BLaER1 (cell line): ENCODE data around the gene NPHP1.

Experiments
- H3K27ac ChIP-seq: shearing (Covaris generic); formaldehyde crosslinking; 2 replicates; pipeline ENCODE4 v1.8.1; 2022
- H3K27me3 ChIP-seq: shearing (Covaris generic); formaldehyde crosslinking; 2 replicates; pipeline ENCODE4 v1.8.1; 2022
- H3K36me3 ChIP-seq: shearing (Covaris generic); formaldehyde crosslinking; 2 replicates; pipeline ENCODE4 v1.8.1; 2022
- H3K4me1 ChIP-seq: shearing (Covaris generic); formaldehyde crosslinking; 2 replicates; pipeline ENCODE4 v1.8.1; 2022
- H3K4me2 ChIP-seq: shearing (Covaris generic); formaldehyde crosslinking; 2 replicates; pipeline ENCODE4 v1.8.1; 2022
- H3K4me3 ChIP-seq: shearing (Covaris generic); formaldehyde crosslinking; 2 replicates; pipeline ENCODE4 v1.8.1; 2022
- H3K9ac ChIP-seq: shearing (Covaris generic); formaldehyde crosslinking; 2 replicates; pipeline ENCODE4 v1.8.1; 2022
- H3K9me3 ChIP-seq: shearing (Covaris generic); formaldehyde crosslinking; 2 replicates; pipeline ENCODE4 v1.8.1; 2022
- H4K20me1 ChIP-seq: shearing (Covaris generic); formaldehyde crosslinking; 2 replicates; pipeline ENCODE4 v1.8.1; 2022
- Cebpa-rat ChIP-seq: shearing (Covaris generic); IDR thresholded peaks from 2 replicates; pipeline ENCODE4 v1.8.1; 2022

Gene NPHP1

GRCh38 chr2:110153416-110153815 is 51.4 kb downstream of the NPHP1 start:
- H3K4me2 ChIP-seq, result no peak overlapping the region
- H3K4me3 ChIP-seq, result no peak overlapping the region
- no peaks in the 10 kb centered on the region for H3K27me3 ChIP-seq
- H3K36me3 ChIP-seq, result no peaks in the 10 kb centered on the region
- no peak for TF ChIP-seq Cebpa-rat
- H3K9me3 ChIP-seq, result peaks cover 28% of the 10 kb centered on the region
- H4K20me1 ChIP-seq, result no peaks in the 10 kb centered on the region
- no peaks in the 10 kb centered on the region for H3K4me1 ChIP-seq
- no peak overlapping the region for H3K27ac ChIP-seq
- H3K9ac ChIP-seq, result no peak overlapping the region

- peaks cover 28% of the 10 kb centered on the region for H3K9me3 ChIP-seq
- TF ChIP-seq Cebpa-rat, result no peak
- H3K27ac ChIP-seq, result no peak overlapping the region
- no peak overlapping the region for H3K4me2 ChIP-seq
- H4K20me1 ChIP-seq, result no peaks in the 10 kb centered on the region
- no peak overlapping the region for H3K9ac ChIP-seq
- no peaks in the 10 kb centered on the region for H3K36me3 ChIP-seq
- no peaks in the 10 kb centered on the region for H3K27me3 ChIP-seq
- no peaks in the 10 kb centered on the region for H3K4me1 ChIP-seq
- no peak overlapping the region for H3K4me3 ChIP-seq
These were observed 51.9 kb downstream of the NPHP1 start for GRCh38 chr2:110152943-110153342.

- no peak overlapping the region for H3K4me2 ChIP-seq
- H4K20me1 ChIP-seq, result no peaks in the 10 kb centered on the region
- TF ChIP-seq Cebpa-rat, result no peak
- H3K27me3 ChIP-seq, result no peaks in the 10 kb centered on the region
- H3K9me3 ChIP-seq, result peaks cover 11% of the 10 kb centered on the region
- no peak overlapping the region for H3K27ac ChIP-seq
- no peaks in the 10 kb centered on the region for H3K36me3 ChIP-seq
- H3K4me3 ChIP-seq, result no peak overlapping the region
- no peak overlapping the region for H3K9ac ChIP-seq
- no peaks in the 10 kb centered on the region for H3K4me1 ChIP-seq
These were observed 55.2 kb downstream of the NPHP1 start for GRCh38 chr2:110149330-110150220.

- Histone ChIP-seq H3K9me3 (no peaks in the 10 kb centered on the region), H3K27me3 (no peaks in the 10 kb centered on the region), H3K4me2 (no peak overlapping the region), H4K20me1 (no peaks in the 10 kb centered on the region), H3K9ac (no peak overlapping the region), H3K4me1 (no peaks in the 10 kb centered on the region), H3K36me3 (no peaks in the 10 kb centered on the region), H3K4me3 (no peak overlapping the region), H3K27ac (no peak overlapping the region)
- no peak for TF ChIP-seq Cebpa-rat
These were observed 57.9 kb downstream of the NPHP1 start for GRCh38 chr2:110146945-110147332.

GRCh38 chr2:110146183-110146944 is 58.4 kb downstream of the NPHP1 start:
- Histone ChIP-seq H3K36me3 (no peaks in the 10 kb centered on the region), H3K4me1 (no peaks in the 10 kb centered on the region), H3K4me2 (no peak overlapping the region), H3K9me3 (no peaks in the 10 kb centered on the region), H3K27me3 (no peaks in the 10 kb centered on the region), H3K9ac (no peak overlapping the region), H3K4me3 (no peak overlapping the region), H3K27ac (no peak overlapping the region), H4K20me1 (no peaks in the 10 kb centered on the region)
- TF ChIP-seq Cebpa-rat, result no peak

- Histone ChIP-seq H3K4me2 (no peak overlapping the region), H3K27me3 (no peaks in the 10 kb centered on the region), H3K36me3 (no peaks in the 10 kb centered on the region), H3K4me3 (no peak overlapping the region), H3K27ac (no peak overlapping the region), H3K4me1 (no peaks in the 10 kb centered on the region), H3K9me3 (no peaks in the 10 kb centered on the region), H4K20me1 (no peaks in the 10 kb centered on the region), H3K9ac (no peak overlapping the region)
- TF ChIP-seq Cebpa-rat, result no peak
These were observed 60.8 kb downstream of the NPHP1 start for GRCh38 chr2:110143982-110144381.

GRCh38 chr2:110140401-110140800 is 64.4 kb downstream of the NPHP1 start:
- no peak overlapping the region for H3K27ac ChIP-seq
- H3K4me1 ChIP-seq, result no peaks in the 10 kb centered on the region
- TF ChIP-seq Cebpa-rat, result no peak
- H3K36me3 ChIP-seq, result no peaks in the 10 kb centered on the region
- H3K9ac ChIP-seq, result no peak overlapping the region
- no peak overlapping the region for H3K4me2 ChIP-seq
- no peak overlapping the region for H3K4me3 ChIP-seq
- no peaks in the 10 kb centered on the region for H3K27me3 ChIP-seq
- H3K9me3 ChIP-seq, result no peaks in the 10 kb centered on the region
- H4K20me1 ChIP-seq, result no peaks in the 10 kb centered on the region

GRCh38 chr2:110134025-110134424 is 70.8 kb downstream of the NPHP1 start:
- no peak overlapping the region for H3K4me2 ChIP-seq
- no peaks in the 10 kb centered on the region for H3K27me3 ChIP-seq
- no peak for TF ChIP-seq Cebpa-rat
- H3K27ac ChIP-seq, result no peak overlapping the region
- no peaks in the 10 kb centered on the region for H4K20me1 ChIP-seq
- no peak overlapping the region for H3K9ac ChIP-seq
- H3K9me3 ChIP-seq, result peaks cover 19% of the 10 kb centered on the region
- H3K36me3 ChIP-seq, result no peaks in the 10 kb centered on the region
- H3K4me1 ChIP-seq, result no peaks in the 10 kb centered on the region
- H3K4me3 ChIP-seq, result no peak overlapping the region

GRCh38 chr2:110131166-110131565 is 73.6 kb downstream of the NPHP1 start:
- no peak for TF ChIP-seq Cebpa-rat
- H3K4me3 ChIP-seq, result no peak overlapping the region
- no peaks in the 10 kb centered on the region for H3K27me3 ChIP-seq
- H4K20me1 ChIP-seq, result no peaks in the 10 kb centered on the region
- H3K27ac ChIP-seq, result no peak overlapping the region
- H3K9ac ChIP-seq, result no peak overlapping the region
- peaks cover 19% of the 10 kb centered on the region for H3K9me3 ChIP-seq
- no peaks in the 10 kb centered on the region for H3K4me1 ChIP-seq
- no peaks in the 10 kb centered on the region for H3K36me3 ChIP-seq
- no peak overlapping the region for H3K4me2 ChIP-seq

- Histone ChIP-seq H3K4me2 (no peak overlapping the region), H3K9ac (no peak overlapping the region), H3K36me3 (no peaks in the 10 kb centered on the region), H3K27ac (no peak overlapping the region), H4K20me1 (no peaks in the 10 kb centered on the region), H3K27me3 (no peaks in the 10 kb centered on the region), H3K4me1 (no peaks in the 10 kb centered on the region), H3K4me3 (no peak overlapping the region), H3K9me3 (peaks cover 19% of the 10 kb centered on the region)
- no peak for TF ChIP-seq Cebpa-rat
These were observed 74.1 kb downstream of the NPHP1 start for GRCh38 chr2:110130757-110131156.
